Loucy (cell line): Measurements from ENCODE around the gene KCMF1.

Experiments
- H2AFZ ChIP-seq: fragments of 200-600 bp; sonication (generic); 2 replicates; pipeline ENCODE4 v1.6.0; 2016; ENCODE audit warnings: antibody characterized with exemption, mild to moderate bottlenecking, low read length, moderate library complexity
- H3F3A ChIP-seq: fragments of 200-600 bp; 2 replicates; pipeline ENCODE4 v1.6.0; 2016; ENCODE audit warnings: antibody characterized with exemption, low read depth, mild to moderate bottlenecking
- H3K27me3 ChIP-seq: fragments of 200-600 bp; sonication (generic); 2 replicates; pipeline ENCODE4 v1.6.1; 2014; ENCODE audit warnings: low read length, mild to moderate bottlenecking; ENCODE audit not compliant: insufficient read depth, poor library complexity, severe bottlenecking
- H3K36me3 ChIP-seq: fragments of 200-600 bp; sonication (generic); 2 replicates; pipeline ENCODE4 v1.6.1; 2016; ENCODE audit warnings: low read length; ENCODE audit not compliant: insufficient read depth
- H3K4me1 ChIP-seq: fragments of 200-600 bp; sonication (generic); 2 replicates; pipeline ENCODE4 v1.5.1; 2014; ENCODE audit warnings: low read length, mild to moderate bottlenecking; ENCODE audit not compliant: insufficient read depth, poor library complexity, severe bottlenecking
- H3K4me2 ChIP-seq: fragments of 200-600 bp; sonication (generic); 2 replicates; pipeline ENCODE4 v1.6.0; 2014; ENCODE audit warnings: antibody characterized with exemption, low read length, low read depth, mild to moderate bottlenecking; ENCODE audit not compliant: poor library complexity, severe bottlenecking
- H3K4me3 ChIP-seq: fragments of 200-600 bp; sonication (generic); 2 replicates; pipeline ENCODE4 v1.5.1; 2014; ENCODE audit warnings: low read length, mild to moderate bottlenecking, mixed read lengths; ENCODE audit not compliant: poor library complexity, severe bottlenecking
- H3K79me2 ChIP-seq: fragments of 200-600 bp; sonication (generic); 2 replicates; pipeline ENCODE4 v1.6.1; 2014; ENCODE audit warnings: low read length; ENCODE audit not compliant: insufficient read depth
- H3K9ac ChIP-seq: fragments of 200-600 bp; sonication (generic); 2 replicates; pipeline ENCODE4 v1.6.0; 2014; ENCODE audit warnings: mild to moderate bottlenecking, low read depth, low read length, moderate library complexity; ENCODE audit not compliant: poor library complexity, severe bottlenecking
- H3K9me2 ChIP-seq: fragments of 200-600 bp; sonication (generic); replicated peaks from 2 replicates; pipeline ENCODE4 v1.6.1; 2016; ENCODE audit warnings: low read depth, low read length, mixed read lengths
- H3K9me3 ChIP-seq: fragments of 200-600 bp; sonication (generic); 2 replicates; pipeline ENCODE4 v1.6.1; 2014; ENCODE audit warnings: mild to moderate bottlenecking, antibody characterized with exemption, low read length, low read depth; ENCODE audit not compliant: insufficient read depth
- H4K20me1 ChIP-seq: fragments of 200-600 bp; sonication (generic); 2 replicates; pipeline ENCODE4 v1.6.0; 2014; ENCODE audit warnings: antibody characterized with exemption, low read length, mild to moderate bottlenecking; ENCODE audit not compliant: insufficient read depth, poor library complexity, severe bottlenecking
- CTCF ChIP-seq: fragments of 200-600 bp; sonication (generic); conservative IDR thresholded peaks from 2 replicates; pipeline ENCODE4 v1.5.1; 2014; ENCODE audit warnings: mild to moderate bottlenecking, antibody characterized with exemption, low read length
- EZH2phosphoT487 ChIP-seq: fragments of 200-600 bp; IDR thresholded peaks from 2 replicates; pipeline ENCODE4 v1.6.1; 2018; ENCODE audit warnings: antibody characterized with exemption, mild to moderate bottlenecking, moderate library complexity, borderline replicate concordance

Gene KCMF1

GRCh38 chr2:84966731-84967130 lies 4.2 kb upstream of the KCMF1 start:
- Histone ChIP-seq H3K4me1 (peaks cover 14% of the 10 kb centered on the region), H4K20me1 (peaks cover 13% of the 10 kb centered on the region), H3F3A (no peaks in the 10 kb centered on the region), H3K9me2 (no peaks in the 10 kb centered on the region), H3K4me2 (no peak overlapping the region), H3K27me3 (no peaks in the 10 kb centered on the region), H3K9me3 (no peaks in the 10 kb centered on the region), H3K79me2 (peaks cover 32% of the 10 kb centered on the region), H3K36me3 (no peaks in the 10 kb centered on the region), H3K9ac (no peak overlapping the region), H3K4me3 (no peak overlapping the region), H2AFZ (no peak overlapping the region)
- no peak for TF ChIP-seq EZH2phosphoT487
- no peak for TF ChIP-seq CTCF

- Histone ChIP-seq H3K9me3 (no peaks in the 10 kb centered on the region), H3F3A (no peaks in the 10 kb centered on the region), H2AFZ (peak overlapping the region; percentile 52), H3K4me2 (peak overlapping the region; percentile 90), H3K27me3 (no peaks in the 10 kb centered on the region), H3K79me2 (peaks cover 60% of the 10 kb centered on the region), H4K20me1 (peaks cover 38% of the 10 kb centered on the region), H3K9ac (peak overlapping the region; percentile 87), H3K36me3 (no peaks in the 10 kb centered on the region), H3K9me2 (no peaks in the 10 kb centered on the region), H3K4me3 (peak overlapping the region; percentile 87), H3K4me1 (peaks cover 29% of the 10 kb centered on the region)
- TF ChIP-seq EZH2phosphoT487 (no peak), CTCF (no peak)
Observed at GRCh38 chr2:84969511-84970209, 1.3 kb upstream of the KCMF1 start.

GRCh38 chr2:84970210-84970867 lies 622 bp upstream of the KCMF1 start:
- H3K4me2 ChIP-seq: peak overlapping the region; percentile 90
- peak overlapping the region; percentile 52 for H2AFZ ChIP-seq
- H4K20me1 ChIP-seq: peaks cover 42% of the 10 kb centered on the region
- H3K27me3 ChIP-seq: no peaks in the 10 kb centered on the region
- no peaks in the 10 kb centered on the region for H3K36me3 ChIP-seq
- H3K79me2 ChIP-seq: peaks cover 67% of the 10 kb centered on the region
- no peaks in the 10 kb centered on the region for H3F3A ChIP-seq
- peaks cover 35% of the 10 kb centered on the region for H3K4me1 ChIP-seq
- no peaks in the 10 kb centered on the region for H3K9me3 ChIP-seq
- H3K9me2 ChIP-seq: no peaks in the 10 kb centered on the region
- peak overlapping the region; percentile 87 for H3K4me3 ChIP-seq
- peak overlapping the region; percentile 87 for H3K9ac ChIP-seq
- TF ChIP-seq EZH2phosphoT487: no peak
- no peak for TF ChIP-seq CTCF
